ENCODE measurements around the gene DHRS3. TPM values are rescaled to one million over a fixed set of nuclear protein-coding genes. Genes with fewer than 3 reads are reported as not detected.
A peak's percentile ranks its signal among the peaks of the same experiment; 100 is the strongest.

The DHRS3 gene
- total and polyA plus RNA-seq, 2 of the 13 experiments (the other 11 are each of a cell fraction or from before 2014, with no cell fraction given) = 48.5 to 90.5 TPM

DNA sequence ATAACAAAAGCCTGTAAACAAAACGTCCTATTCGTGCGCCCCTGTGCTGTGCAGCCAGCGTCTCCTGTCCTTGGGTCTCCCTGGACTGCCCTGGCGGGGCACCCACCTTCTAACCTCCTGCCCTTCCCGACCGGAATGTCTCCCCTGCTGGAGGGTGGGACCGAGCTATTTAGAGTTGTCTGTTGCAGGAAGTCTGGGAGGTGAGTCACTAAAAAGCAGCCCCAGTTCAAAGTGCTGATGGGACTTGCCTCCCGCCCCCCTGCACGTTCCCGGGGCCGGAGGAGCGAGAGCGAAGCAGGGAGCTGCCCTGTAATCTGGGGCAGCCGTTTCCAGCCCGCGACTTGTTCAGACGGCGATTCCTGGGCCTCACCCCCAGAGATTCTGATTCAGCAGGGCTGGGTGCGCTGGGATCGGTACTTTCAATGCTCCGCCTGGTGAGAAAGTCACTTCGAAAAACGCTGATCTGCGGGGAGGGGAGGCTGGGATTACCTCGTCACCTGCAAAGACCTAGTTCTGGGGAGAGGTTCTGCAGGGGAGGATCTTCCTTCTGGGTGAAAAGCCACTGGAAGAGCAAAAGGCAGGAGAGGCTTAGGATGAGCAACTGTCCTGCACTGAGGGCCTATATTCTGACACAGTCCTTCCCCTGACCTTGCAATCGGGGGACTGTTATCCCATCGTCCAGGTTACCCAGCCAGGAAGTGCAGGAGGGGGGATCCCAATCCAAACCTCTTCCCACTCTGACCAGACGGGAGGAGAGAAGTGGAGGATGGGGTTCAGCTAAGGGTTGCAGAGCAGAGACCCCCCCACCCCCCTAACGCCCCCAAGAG lies 1.2 kb upstream of the DHRS3 start (continued):
- no peak for TF ChIP-seq ZNF10 (CRISPR knock-in tag; IDR thresholded peaks at IDR 0.05; ENCODE audit: borderline replicate concordance, low read depth)
- TF ChIP-seq GTF3A (CRISPR knock-in tag; conservative IDR thresholded peaks at IDR 0.05) = 0 out of 2 replicates have a peak, but pooled peaks have one; percentile 57
- peak; percentile 86 for TF ChIP-seq PITX1 (CRISPR knock-in tag; IDR thresholded peaks at IDR 0.05)
- peak; percentile 91; the same call in 1 of the 2 replicates for TF ChIP-seq CBX5 (CRISPR knock-in tag; IDR thresholded peaks at IDR 0.05; ENCODE audit: borderline replicate concordance)
- TF ChIP-seq, protein P1, sequence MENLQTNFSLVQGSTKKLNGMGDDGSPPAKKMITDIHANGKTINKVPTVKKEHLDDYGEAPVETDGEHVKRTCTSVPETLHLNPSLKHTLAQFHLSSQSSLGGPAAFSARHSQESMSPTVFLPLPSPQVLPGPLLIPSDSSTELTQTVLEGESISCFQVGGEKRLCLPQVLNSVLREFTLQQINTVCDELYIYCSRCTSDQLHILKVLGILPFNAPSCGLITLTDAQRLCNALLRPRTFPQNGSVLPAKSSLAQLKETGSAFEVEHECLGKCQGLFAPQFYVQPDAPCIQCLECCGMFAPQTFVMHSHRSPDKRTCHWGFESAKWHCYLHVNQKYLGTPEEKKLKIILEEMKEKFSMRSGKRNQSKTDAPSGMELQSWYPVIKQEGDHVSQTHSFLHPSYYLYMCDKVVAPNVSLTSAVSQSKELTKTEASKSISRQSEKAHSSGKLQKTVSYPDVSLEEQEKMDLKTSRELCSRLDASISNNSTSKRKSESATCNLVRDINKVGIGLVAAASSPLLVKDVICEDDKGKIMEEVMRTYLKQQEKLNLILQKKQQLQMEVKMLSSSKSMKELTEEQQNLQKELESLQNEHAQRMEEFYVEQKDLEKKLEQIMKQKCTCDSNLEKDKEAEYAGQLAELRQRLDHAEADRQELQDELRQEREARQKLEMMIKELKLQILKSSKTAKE (CRISPR knock-in tag; IDR thresholded peaks at IDR 0.05; ENCODE audit: borderline replicate concordance) = peak; percentile 99
- TF ChIP-seq POLR2AphosphoS2 (IDR thresholded peaks at IDR 0.05; ENCODE audit: low read depth, low read length) = no peak
- TF ChIP-seq SMC3 (IDR thresholded peaks at IDR 0.05; ENCODE audit: low read length) = 0 out of 2 replicates have a peak, but pooled peaks have one; percentile 1
- peak; percentile 54; the same call in 1 of the 2 replicates for TF ChIP-seq HNRNPL (IDR thresholded peaks at IDR 0.05; ENCODE audit: low read depth, low read length)
- TF ChIP-seq NR2F2 (IDR thresholded peaks at IDR 0.05; ENCODE audit: borderline replicate concordance, low read depth) = peak; percentile 84; the same call in 1 of the 2 replicates
- TF ChIP-seq, protein P2, sequence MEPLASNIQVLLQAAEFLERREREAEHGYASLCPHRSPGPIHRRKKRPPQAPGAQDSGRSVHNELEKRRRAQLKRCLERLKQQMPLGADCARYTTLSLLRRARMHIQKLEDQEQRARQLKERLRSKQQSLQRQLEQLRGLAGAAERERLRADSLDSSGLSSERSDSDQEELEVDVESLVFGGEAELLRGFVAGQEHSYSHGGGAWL (CRISPR knock-in tag; IDR thresholded peaks at IDR 0.05) = peak; percentile 68; the same call in 1 of the 2 replicates
- peak; percentile 42; the same call in 1 of the 2 replicates for TF ChIP-seq ZKSCAN8 (CRISPR knock-in tag; IDR thresholded peaks at IDR 0.05; ENCODE audit: borderline replicate concordance)
- TF ChIP-seq, protein P3, sequence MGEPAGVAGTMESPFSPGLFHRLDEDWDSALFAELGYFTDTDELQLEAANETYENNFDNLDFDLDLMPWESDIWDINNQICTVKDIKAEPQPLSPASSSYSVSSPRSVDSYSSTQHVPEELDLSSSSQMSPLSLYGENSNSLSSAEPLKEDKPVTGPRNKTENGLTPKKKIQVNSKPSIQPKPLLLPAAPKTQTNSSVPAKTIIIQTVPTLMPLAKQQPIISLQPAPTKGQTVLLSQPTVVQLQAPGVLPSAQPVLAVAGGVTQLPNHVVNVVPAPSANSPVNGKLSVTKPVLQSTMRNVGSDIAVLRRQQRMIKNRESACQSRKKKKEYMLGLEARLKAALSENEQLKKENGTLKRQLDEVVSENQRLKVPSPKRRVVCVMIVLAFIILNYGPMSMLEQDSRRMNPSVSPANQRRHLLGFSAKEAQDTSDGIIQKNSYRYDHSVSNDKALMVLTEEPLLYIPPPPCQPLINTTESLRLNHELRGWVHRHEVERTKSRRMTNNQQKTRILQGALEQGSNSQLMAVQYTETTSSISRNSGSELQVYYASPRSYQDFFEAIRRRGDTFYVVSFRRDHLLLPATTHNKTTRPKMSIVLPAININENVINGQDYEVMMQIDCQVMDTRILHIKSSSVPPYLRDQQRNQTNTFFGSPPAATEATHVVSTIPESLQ (CRISPR knock-in tag; conservative IDR thresholded peaks at IDR 0.05) = no peak
- TF ChIP-seq MAFF (IDR thresholded peaks at IDR 0.05; ENCODE audit: low read depth, low read length) = peak; percentile 37; the same call in 1 of the 2 replicates
- no peak for TF ChIP-seq PHF20 (CRISPR knock-in tag; IDR thresholded peaks at IDR 0.05)
- TF ChIP-seq, protein P4, sequence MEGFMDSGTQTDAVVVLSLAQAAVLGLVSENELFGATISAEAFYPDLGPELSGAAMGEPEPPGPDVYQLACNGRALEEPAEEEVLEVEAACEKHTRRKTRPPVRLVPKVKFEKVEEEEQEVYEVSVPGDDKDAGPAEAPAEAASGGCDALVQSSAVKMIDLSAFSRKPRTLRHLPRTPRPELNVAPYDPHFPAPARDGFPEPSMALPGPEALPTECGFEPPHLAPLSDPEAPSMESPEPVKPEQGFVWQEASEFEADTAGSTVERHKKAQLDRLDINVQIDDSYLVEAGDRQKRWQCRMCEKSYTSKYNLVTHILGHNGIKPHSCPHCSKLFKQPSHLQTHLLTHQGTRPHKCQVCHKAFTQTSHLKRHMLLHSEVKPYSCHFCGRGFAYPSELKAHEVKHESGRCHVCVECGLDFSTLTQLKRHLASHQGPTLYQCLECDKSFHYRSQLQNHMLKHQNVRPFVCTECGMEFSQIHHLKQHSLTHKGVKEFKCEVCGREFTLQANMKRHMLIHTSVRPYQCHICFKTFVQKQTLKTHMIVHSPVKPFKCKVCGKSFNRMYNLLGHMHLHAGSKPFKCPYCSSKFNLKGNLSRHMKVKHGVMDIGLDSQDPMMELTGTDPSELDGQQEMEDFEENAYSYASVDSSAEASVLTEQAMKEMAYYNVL (CRISPR knock-in tag; IDR thresholded peaks at IDR 0.05; ENCODE audit: borderline replicate concordance) = peak; percentile 22; the same call in 1 of the 2 replicates
- peak; percentile 98 for TF ChIP-seq RARA (CRISPR knock-in tag; IDR thresholded peaks at IDR 0.05)
- TF ChIP-seq SIN3B (IDR thresholded peaks at IDR 0.05; ENCODE audit: low read length) = no peak
- TF ChIP-seq RORA (CRISPR knock-in tag; IDR thresholded peaks at IDR 0.05) = no peak
- TF ChIP-seq HNRNPUL1 (IDR thresholded peaks at IDR 0.05; ENCODE audit: low read depth, low read length) = no peak
- TF ChIP-seq ZNF720 (CRISPR knock-in tag; IDR thresholded peaks at IDR 0.05) = no peak
- peak; percentile 73; the same call in 1 of the 2 replicates for TF ChIP-seq ZNF329 (CRISPR knock-in tag; IDR thresholded peaks at IDR 0.05; ENCODE audit: low read depth)
- TF ChIP-seq ZFP36L1 (CRISPR knock-in tag; IDR thresholded peaks at IDR 0.05) = peak; percentile 69; the same call in 1 of the 2 replicates
- TF ChIP-seq NRL (CRISPR knock-in tag; IDR thresholded peaks at IDR 0.05; ENCODE audit: borderline replicate concordance) = no peak
- no peak for TF ChIP-seq ZSCAN29 (CRISPR knock-in tag; conservative IDR thresholded peaks at IDR 0.05)
